GM10248 (cell line): Measurements from ENCODE around the gene TMEM143.
A peak's percentile ranks its signal among the peaks of the same experiment; 100 is the strongest.

Source experiments
- CTCF ChIA-PET: fragments of 300-600 bp; sonication (Branson Sonifier 250); formaldehyde crosslinking; extraction: SDS; loops from one replicate; lab custom pipeline; 2021; ENCODE audit warnings: antibody characterized with exemption; lab: Yijun Ruan, JAX
- POLR2A ChIA-PET: fragments of 350-650 bp; sonication (Branson Sonifier 250); formaldehyde crosslinking; extraction: SDS; loops from one replicate; lab custom pipeline; 2020; ENCODE audit warnings: antibody characterized with exemption; lab: Yijun Ruan, JAX
- DNase-seq: peaks from one replicate; pipeline ENCODE4 v3.0.0; 2012; ENCODE audit errors: extremely low spot score
- TF ChIP-seq, protein P1 (sequence below): IDR thresholded peaks from 2 replicates; pipeline ENCODE4 v1.5.1; 2012; ENCODE audit warnings: mild to moderate bottlenecking, low read depth; ENCODE audit errors: extremely low read depth, missing control alignments, control extremely low read depth

TMEM143 gene

GRCh38 chr19:48363500-48363809, 285 bp downstream of the TMEM143 start:
- no peak for DNase-seq
- ChIA-PET CTCF (interaction anchor here (0.7 to 2.9 kb wide), 18 partner anchors 9 to 229 kb away, joined by 3 to 43 read pairs (median 4); partner anchors contain the start of gene KDELR1), POLR2A (interaction anchor here (0.6 to 2.5 kb wide), 10 partner anchors 28 to 1752 kb away, joined by 3 to 12 read pairs (median 4); partner anchors contain the start of gene KDELR1)
- TF ChIP-seq, protein P1, sequence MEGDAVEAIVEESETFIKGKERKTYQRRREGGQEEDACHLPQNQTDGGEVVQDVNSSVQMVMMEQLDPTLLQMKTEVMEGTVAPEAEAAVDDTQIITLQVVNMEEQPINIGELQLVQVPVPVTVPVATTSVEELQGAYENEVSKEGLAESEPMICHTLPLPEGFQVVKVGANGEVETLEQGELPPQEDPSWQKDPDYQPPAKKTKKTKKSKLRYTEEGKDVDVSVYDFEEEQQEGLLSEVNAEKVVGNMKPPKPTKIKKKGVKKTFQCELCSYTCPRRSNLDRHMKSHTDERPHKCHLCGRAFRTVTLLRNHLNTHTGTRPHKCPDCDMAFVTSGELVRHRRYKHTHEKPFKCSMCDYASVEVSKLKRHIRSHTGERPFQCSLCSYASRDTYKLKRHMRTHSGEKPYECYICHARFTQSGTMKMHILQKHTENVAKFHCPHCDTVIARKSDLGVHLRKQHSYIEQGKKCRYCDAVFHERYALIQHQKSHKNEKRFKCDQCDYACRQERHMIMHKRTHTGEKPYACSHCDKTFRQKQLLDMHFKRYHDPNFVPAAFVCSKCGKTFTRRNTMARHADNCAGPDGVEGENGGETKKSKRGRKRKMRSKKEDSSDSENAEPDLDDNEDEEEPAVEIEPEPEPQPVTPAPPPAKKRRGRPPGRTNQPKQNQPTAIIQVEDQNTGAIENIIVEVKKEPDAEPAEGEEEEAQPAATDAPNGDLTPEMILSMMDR, result no peak

DNA sequence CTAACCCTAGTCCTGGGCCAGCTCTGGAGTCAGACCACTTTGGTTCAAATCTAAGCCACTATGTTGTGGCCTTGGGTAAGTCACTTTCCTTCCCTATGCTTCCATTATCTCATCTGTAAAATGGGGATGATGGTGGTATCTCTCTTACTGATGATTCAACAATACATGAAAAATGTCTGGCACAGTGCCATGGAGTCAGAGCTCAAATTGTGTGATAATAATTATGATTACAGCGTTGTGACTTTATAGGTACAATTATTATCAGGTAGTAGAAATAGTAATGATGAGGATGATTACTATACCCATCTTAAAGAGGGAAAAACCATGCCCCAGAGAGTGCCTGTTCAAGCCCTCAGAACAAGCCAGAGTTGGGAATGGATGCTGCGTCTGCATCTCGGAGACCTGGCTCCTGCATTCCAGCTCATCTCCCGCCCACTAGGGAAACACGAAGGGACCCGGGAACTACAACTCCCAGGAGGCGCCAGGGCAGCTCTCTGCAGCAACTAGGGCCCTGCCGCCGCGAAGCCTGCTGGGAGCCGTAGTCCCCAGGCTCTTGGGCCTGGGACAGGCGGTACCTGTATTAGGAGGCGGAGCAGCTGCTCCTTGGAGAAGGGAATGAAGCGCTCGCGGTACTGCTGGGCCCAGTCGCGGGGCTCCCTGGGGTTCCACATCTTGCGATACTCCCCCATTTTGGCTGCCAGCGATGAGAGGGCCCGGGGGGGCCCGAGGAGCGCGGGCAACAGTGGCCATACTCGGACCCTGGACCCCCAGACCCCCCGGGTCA, 832 bp downstream of the TMEM143 start:
- ChIA-PET CTCF (interaction anchor here (0.7 to 2.9 kb wide), 14 partner anchors 9 to 221 kb away, joined by 3 to 43 read pairs (median 6); partner anchors contain the start of gene KDELR1), POLR2A (interaction anchor here (0.7 to 2.5 kb wide), 5 partner anchors 17 to 256 kb away, joined by 3 to 10 read pairs (median 3); partner anchors contain the start of genes KDELR1, RPL18 and SPHK2)
- TF ChIP-seq, protein P1, result no peak
- DNase-seq, result peak; percentile 89

- TF ChIP-seq, protein P1, result no peak
- CTCF ChIA-PET, result interaction anchor here (1.4 kb wide), 1 partner anchor 42 kb away, joined by 4 read pairs; no protein-coding TSS in a partner anchor
- no peak for DNase-seq
- POLR2A ChIA-PET, result no interaction called here
These were observed 1.8 kb downstream of the TMEM143 start for GRCh38 chr19:48361912-48362311.

DNA sequence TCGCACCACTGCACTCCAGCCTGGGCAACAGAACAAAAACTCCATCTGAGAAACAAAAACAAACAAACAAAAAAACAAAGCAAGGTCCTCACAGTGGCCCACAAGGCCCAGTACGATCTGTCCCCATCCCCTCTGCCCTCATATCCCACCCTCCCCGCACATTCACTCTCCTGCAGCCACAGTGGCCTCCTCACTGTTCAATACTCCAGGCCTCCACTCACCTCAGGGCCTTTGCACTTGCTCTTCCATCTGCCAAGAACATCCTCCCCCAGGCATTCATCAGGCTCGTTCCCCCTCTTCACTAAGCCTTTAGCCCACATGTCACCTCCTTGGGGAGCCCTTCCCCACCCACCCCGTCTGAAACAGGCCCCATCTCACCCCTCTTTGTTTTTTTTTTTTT, 4.6 kb downstream of the TMEM143 start:
- CTCF ChIA-PET, result interaction anchor here (1.3 to 2.0 kb wide), 2 partner anchors 14 to 26 kb away, joined by 3 to 11 read pairs; no protein-coding TSS in a partner anchor
- POLR2A ChIA-PET, result no interaction called here

DNA sequence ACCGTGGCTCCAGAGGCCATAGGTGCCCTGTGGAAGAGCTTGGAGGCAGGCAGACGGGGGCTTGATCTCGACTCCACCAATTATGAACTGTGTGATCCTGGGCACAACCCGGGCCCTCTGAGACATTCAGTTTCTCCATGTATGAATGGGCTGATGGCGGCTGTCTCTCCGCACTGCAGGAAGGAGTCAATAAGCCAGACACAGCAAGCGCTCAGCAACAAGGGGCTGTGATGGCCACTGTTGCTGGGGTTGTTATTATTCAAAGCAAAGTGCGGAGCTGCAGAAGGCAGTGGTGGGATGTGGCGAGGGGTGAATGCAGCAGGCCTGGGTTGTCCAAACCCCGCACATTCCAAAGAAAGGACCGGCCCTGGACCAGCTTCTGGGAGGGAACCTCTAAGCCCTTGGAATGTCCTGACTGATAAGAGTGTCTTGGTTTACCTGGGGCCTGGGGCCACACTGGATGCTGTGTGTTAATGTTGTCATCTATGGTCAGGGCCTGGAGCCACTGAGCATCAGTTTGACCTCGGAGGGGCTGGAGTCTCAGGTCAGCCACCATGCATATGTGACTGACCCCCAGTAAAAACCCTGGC, 8.3 kb downstream of the TMEM143 start:
- TF ChIP-seq, protein P1, result no peak
- ChIA-PET CTCF (interaction anchor here (0.9 to 1.8 kb wide), 3 partner anchors 9 to 229 kb away, joined by 3 to 4 read pairs (median 3); no protein-coding TSS in a partner anchor), POLR2A (no interaction called here)
- no peak for DNase-seq

More for the DNA sequence above, 4.6 kb downstream of the TMEM143 start:
- TF ChIP-seq, protein P1, result no peak
- DNase-seq, result no peak

DNA sequence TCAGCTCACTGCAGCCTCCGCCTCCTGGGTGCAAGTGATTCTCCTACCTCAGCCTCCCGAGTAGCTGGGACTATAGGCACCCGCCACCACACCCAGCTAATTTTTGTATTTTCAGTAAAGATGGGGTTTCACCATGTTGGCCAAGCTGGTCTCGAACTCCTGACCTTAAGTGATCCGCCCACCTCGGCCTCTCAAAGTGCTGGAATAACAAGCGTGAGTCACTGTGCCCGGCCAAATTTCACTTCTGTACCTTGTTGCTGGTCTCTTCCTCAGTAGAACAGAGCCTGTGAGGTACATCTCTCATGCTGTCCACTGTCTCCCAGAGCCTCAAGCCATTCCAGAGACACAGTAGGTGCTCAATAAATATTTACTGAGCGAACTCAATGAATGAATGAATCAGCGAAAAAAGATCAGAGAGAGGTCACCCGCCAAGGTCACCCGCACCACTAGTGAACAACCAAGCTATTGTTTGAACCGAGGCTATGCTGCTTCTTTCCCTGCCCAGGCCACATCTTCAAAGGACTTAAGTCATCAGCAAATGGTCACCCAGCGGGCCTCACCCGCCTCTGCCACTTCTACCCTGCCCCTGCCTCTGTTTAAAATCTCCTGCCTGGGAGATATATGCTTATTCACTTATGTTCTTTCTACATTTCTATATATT, 9.3 kb downstream of the TMEM143 start:
- no peak for DNase-seq
- ChIA-PET POLR2A (interaction anchor here (0.6 kb wide), 1 partner anchor 226 kb away, joined by 4 read pairs; no protein-coding TSS in a partner anchor), CTCF (interaction anchor here (0.6 to 1.8 kb wide), 4 partner anchors 8 to 230 kb away, joined by 3 to 5 read pairs (median 4); no protein-coding TSS in a partner anchor)
- TF ChIP-seq, protein P1, result no peak
